Measurements from ENCODE around the gene IQGAP3. TPM values are rescaled to one million over a fixed set of nuclear protein-coding genes. Genes with fewer than 3 reads are reported as not detected.

Gene IQGAP3
- total and polyA plus RNA-seq, 2 donors (not counting 1 experiment from before 2014, with no cell fraction given) = 0.07 to 0.12 TPM

GRCh38 chr1:156511644-156512043, 60.7 kb downstream of the IQGAP3 start:
- intact Hi-C loops (cut with micrococcal nuclease) = no loop called here
- H3K4me1 Mint-ChIP-seq = peaks cover 16% of the 10 kb centered on the region
- H3K27me3 Mint-ChIP-seq = no peaks in the 10 kb centered on the region
- no peaks in the 10 kb centered on the region for H3K9me3 Mint-ChIP-seq (ENCODE audit: insufficient read depth)
- Histone ChIP-seq H3K27ac (ENCODE audit: low read length in 2 of 2) (no peak overlapping the region), H3K79me2 (ENCODE audit: control insufficient read depth, insufficient read depth, low read length) (no peaks in the 10 kb centered on the region), H3K27me3 (replicated peaks in 1 of 4; ENCODE audit: control extremely low read depth in 1 of 4, control insufficient read depth in 3 of 4, insufficient read depth in 4 of 4, low read length in 3 of 4) (no peaks in the 10 kb centered on the region), H3K4me3 (ENCODE audit: control extremely low read depth in 1 of 5, extremely low read depth in 1 of 5, insufficient read depth in 1 of 5, low read depth in 2 of 5, low read length in 4 of 5) (no peak overlapping the region), H3K9me3 (ENCODE audit: control extremely low read depth in 1 of 3, control insufficient read depth in 2 of 3, insufficient read depth in 1 of 3, low read length in 2 of 3) (no peaks in the 10 kb centered on the region), H3K4me1 (ENCODE audit: control insufficient read depth in 2 of 2, insufficient read depth in 2 of 2, low read length in 2 of 2) (peaks cover 2 to 13% of the 10 kb centered on the region in 2 donors), H2AFZ (ENCODE audit: insufficient read depth, low read depth, low read length, poor library complexity, severe bottlenecking) (no peak overlapping the region), H3K9ac (ENCODE audit: low read length) (no peak overlapping the region), H3K4me2 (replicated peaks; ENCODE audit: low read depth, low read length, poor library complexity, severe bottlenecking) (no peak overlapping the region), H4K20me1 (ENCODE audit: control insufficient read depth, insufficient read depth, low read length, poor library complexity, severe bottlenecking) (no peaks in the 10 kb centered on the region), H3K36me3 (replicated peaks in 1 of 2; ENCODE audit: control extremely low read depth in 1 of 2, control insufficient read depth in 1 of 2, extremely low read depth in 1 of 2, insufficient read depth in 2 of 2, low read length in 1 of 2) (no peaks in the 10 kb centered on the region)
- no peak overlapping the region for H3K27ac Mint-ChIP-seq
- WGBS (ENCODE audit: insufficient coverage) = 81% methylated on average over 3 of the region's 7 CpGs
- no peak for ATAC-seq (ENCODE audit: low read depth)
- ChIA-PET POLR2A (no interaction called here), CTCF (interaction anchor here (1.0 to 1.5 kb wide), 2 partner anchors 10 to 31 kb away, joined by 3 to 4 read pairs; no protein-coding TSS in a partner anchor)
- no peak for DNase-seq
- TF ChIP-seq, protein P1, sequence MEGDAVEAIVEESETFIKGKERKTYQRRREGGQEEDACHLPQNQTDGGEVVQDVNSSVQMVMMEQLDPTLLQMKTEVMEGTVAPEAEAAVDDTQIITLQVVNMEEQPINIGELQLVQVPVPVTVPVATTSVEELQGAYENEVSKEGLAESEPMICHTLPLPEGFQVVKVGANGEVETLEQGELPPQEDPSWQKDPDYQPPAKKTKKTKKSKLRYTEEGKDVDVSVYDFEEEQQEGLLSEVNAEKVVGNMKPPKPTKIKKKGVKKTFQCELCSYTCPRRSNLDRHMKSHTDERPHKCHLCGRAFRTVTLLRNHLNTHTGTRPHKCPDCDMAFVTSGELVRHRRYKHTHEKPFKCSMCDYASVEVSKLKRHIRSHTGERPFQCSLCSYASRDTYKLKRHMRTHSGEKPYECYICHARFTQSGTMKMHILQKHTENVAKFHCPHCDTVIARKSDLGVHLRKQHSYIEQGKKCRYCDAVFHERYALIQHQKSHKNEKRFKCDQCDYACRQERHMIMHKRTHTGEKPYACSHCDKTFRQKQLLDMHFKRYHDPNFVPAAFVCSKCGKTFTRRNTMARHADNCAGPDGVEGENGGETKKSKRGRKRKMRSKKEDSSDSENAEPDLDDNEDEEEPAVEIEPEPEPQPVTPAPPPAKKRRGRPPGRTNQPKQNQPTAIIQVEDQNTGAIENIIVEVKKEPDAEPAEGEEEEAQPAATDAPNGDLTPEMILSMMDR (IDR thresholded peaks at IDR 0.05) = no peak
- TF ChIP-seq EZH2 (IDR thresholded peaks at IDR 0.05; ENCODE audit: borderline replicate concordance, insufficient read depth, low read depth, low read length, poor library complexity, severe bottlenecking) = no peak
- no peak overlapping the region for H3K4me3 Mint-ChIP-seq

- POLR2A ChIA-PET = no interaction called here
- no peaks in the 10 kb centered on the region for H3K27me3 Mint-ChIP-seq
- no peaks in the 10 kb centered on the region for H3K9me3 ChIP-seq (ENCODE audit: control extremely low read depth in 1 of 3, control insufficient read depth in 2 of 3, insufficient read depth in 1 of 3, low read length in 2 of 3)
- no peak overlapping the region for H3K4me3 ChIP-seq (ENCODE audit: control extremely low read depth in 1 of 5, extremely low read depth in 1 of 5, insufficient read depth in 1 of 5, low read depth in 2 of 5, low read length in 4 of 5)
- whole genome bisulfite sequencing (ENCODE audit: insufficient coverage) = 99% methylated on average over 9 of the region's 13 CpGs
- no peaks in the 10 kb centered on the region for H3K27me3 ChIP-seq (replicated peaks in 1 of 4; ENCODE audit: control extremely low read depth in 1 of 4, control insufficient read depth in 3 of 4, insufficient read depth in 4 of 4, low read length in 3 of 4)
- no peak overlapping the region for H3K27ac Mint-ChIP-seq
- H3K9ac ChIP-seq (ENCODE audit: low read length) = no peak overlapping the region
- H3K79me2 ChIP-seq (ENCODE audit: control insufficient read depth, insufficient read depth, low read length) = no peaks in the 10 kb centered on the region
- ATAC-seq (ENCODE audit: low read depth) (no peak), DNase-seq (no peak)
- no peak overlapping the region for H3K27ac ChIP-seq (ENCODE audit: low read length in 2 of 2)
- H3K4me2 ChIP-seq (replicated peaks; ENCODE audit: low read depth, low read length, poor library complexity, severe bottlenecking) = no peak overlapping the region
- intact Hi-C loops (cut with micrococcal nuclease) = no loop called here
- CTCF ChIA-PET = interaction anchor here (1.3 to 2.8 kb wide), 2 partner anchors 12 to 15 kb away, joined by 5 to 9 read pairs; no protein-coding TSS in a partner anchor
- H3K4me1 ChIP-seq (ENCODE audit: control insufficient read depth in 2 of 2, insufficient read depth in 2 of 2, low read length in 2 of 2) = peaks cover 6 to 20% of the 10 kb centered on the region in 2 donors
- peaks cover 26% of the 10 kb centered on the region for H3K4me1 Mint-ChIP-seq
- TF ChIP-seq, protein P1 (IDR thresholded peaks at IDR 0.05) = no peak
- TF ChIP-seq EZH2 (IDR thresholded peaks at IDR 0.05; ENCODE audit: borderline replicate concordance, insufficient read depth, low read depth, low read length, poor library complexity, severe bottlenecking) = no peak
- no peaks in the 10 kb centered on the region for H3K9me3 Mint-ChIP-seq (ENCODE audit: insufficient read depth)
- no peak overlapping the region for H2AFZ ChIP-seq (ENCODE audit: insufficient read depth, low read depth, low read length, poor library complexity, severe bottlenecking)
- H3K4me3 Mint-ChIP-seq = no peak overlapping the region
- no peaks in the 10 kb centered on the region for H3K36me3 ChIP-seq (replicated peaks in 1 of 2; ENCODE audit: control extremely low read depth in 1 of 2, control insufficient read depth in 1 of 2, extremely low read depth in 1 of 2, insufficient read depth in 2 of 2, low read length in 1 of 2)
- H4K20me1 ChIP-seq (ENCODE audit: control insufficient read depth, insufficient read depth, low read length, poor library complexity, severe bottlenecking) = no peaks in the 10 kb centered on the region
These were observed 61.7 kb downstream of the IQGAP3 start for GRCh38 chr1:156510709-156511108.
